ENCODE data around the gene KCNK3. TPM values are rescaled to one million over a fixed set of nuclear protein-coding genes. Genes with fewer than 3 reads are reported as not detected.
A peak's percentile ranks its signal among the peaks of the same experiment; 100 is the strongest.

The KCNK3 gene
- total RNA-seq, 1 donor, result not detected

GRCh38 chr2:26650713-26651469 lies 41.6 kb upstream of the KCNK3 start:
- H3K9me3 ChIP-seq (ENCODE audit: low read depth, low read length), result no peaks in the 10 kb centered on the region
- H2AFZ ChIP-seq (ENCODE audit: low read length), result no peak overlapping the region
- no peak overlapping the region for H3K4me2 ChIP-seq (ENCODE audit: insufficient read depth, low read length)
- H3K4me1 ChIP-seq (ENCODE audit: insufficient read depth, low read length), result no peaks in the 10 kb centered on the region
- no peak for TF ChIP-seq CTCF (IDR thresholded peaks at IDR 0.05; ENCODE audit: extremely low read depth, low read depth, low read length)
- no peaks in the 10 kb centered on the region for H3K36me3 ChIP-seq (ENCODE audit: insufficient read depth, low read length)
- no peak overlapping the region for H3K4me3 ChIP-seq (ENCODE audit: insufficient read depth, low read length)
- H3K79me2 ChIP-seq (ENCODE audit: insufficient read depth, low read length), result no peaks in the 10 kb centered on the region
- no peak overlapping the region for H3K27ac ChIP-seq (ENCODE audit: low read depth, low read length)
- peak; percentile 59 for DNase-seq (ENCODE audit: insufficient read length, low spot score, missing footprints)
- H4K20me1 ChIP-seq (ENCODE audit: insufficient read depth, low read length), result no peaks in the 10 kb centered on the region
- peaks cover 45% of the 10 kb centered on the region for H3K27me3 ChIP-seq (ENCODE audit: insufficient read depth, low read length)

DNA sequence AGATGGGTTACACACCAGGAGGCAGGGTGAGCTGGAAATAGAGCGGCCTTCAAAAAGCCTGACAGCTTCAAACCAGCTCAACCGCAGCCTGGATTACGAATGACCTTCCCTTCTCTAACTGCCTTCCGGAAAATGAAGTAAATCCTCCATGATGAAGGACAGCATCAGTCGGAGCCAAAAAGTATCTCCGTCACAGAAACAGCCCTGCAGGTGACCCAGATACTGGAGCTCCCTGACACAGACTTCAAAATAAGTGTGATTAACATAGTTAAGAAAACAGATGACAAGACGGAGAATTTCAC lies 41.1 kb upstream of the KCNK3 start:
- H2AFZ ChIP-seq (ENCODE audit: low read length), result no peak overlapping the region
- H3K4me1 ChIP-seq (ENCODE audit: insufficient read depth, low read length), result no peaks in the 10 kb centered on the region
- no peaks in the 10 kb centered on the region for H3K9me3 ChIP-seq (ENCODE audit: low read depth, low read length)
- H3K27me3 ChIP-seq (ENCODE audit: insufficient read depth, low read length), result peaks cover 41% of the 10 kb centered on the region
- no peak overlapping the region for H3K4me3 ChIP-seq (ENCODE audit: insufficient read depth, low read length)
- H3K79me2 ChIP-seq (ENCODE audit: insufficient read depth, low read length), result no peaks in the 10 kb centered on the region
- no peak overlapping the region for H3K4me2 ChIP-seq (ENCODE audit: insufficient read depth, low read length)
- H4K20me1 ChIP-seq (ENCODE audit: insufficient read depth, low read length), result no peaks in the 10 kb centered on the region
- DNase-seq (ENCODE audit: insufficient read length, low spot score, missing footprints), result peak; percentile 56
- TF ChIP-seq CTCF (IDR thresholded peaks at IDR 0.05; ENCODE audit: extremely low read depth, low read depth, low read length), result no peak
- no peak overlapping the region for H3K27ac ChIP-seq (ENCODE audit: low read depth, low read length)
- H3K36me3 ChIP-seq (ENCODE audit: insufficient read depth, low read length), result no peaks in the 10 kb centered on the region

DNA sequence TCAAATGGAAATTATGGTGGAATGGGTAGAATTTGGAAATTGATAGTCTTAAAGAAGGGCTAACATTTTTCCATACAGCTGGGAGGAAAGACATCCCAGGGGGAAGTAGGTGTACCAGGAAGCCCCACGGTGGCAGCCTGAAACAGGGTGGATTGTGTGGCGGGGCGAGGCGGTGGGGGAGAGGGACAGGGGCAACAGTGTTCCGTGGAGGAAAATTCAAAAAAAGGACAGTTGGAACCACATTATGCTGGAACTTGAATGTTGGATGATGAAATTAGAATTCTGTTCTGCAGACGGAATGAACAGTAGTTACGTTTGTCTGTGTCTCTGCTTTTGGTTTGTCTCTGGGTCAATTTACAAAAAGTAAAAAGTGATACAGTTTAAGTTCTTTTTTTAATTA lies 40.7 kb upstream of the KCNK3 start:
- Histone ChIP-seq H3K27me3 (ENCODE audit: insufficient read depth, low read length) (peaks cover 39% of the 10 kb centered on the region), H3K79me2 (ENCODE audit: insufficient read depth, low read length) (no peaks in the 10 kb centered on the region)
- no peak for TF ChIP-seq CTCF (IDR thresholded peaks at IDR 0.05; ENCODE audit: extremely low read depth, low read depth, low read length)

DNA sequence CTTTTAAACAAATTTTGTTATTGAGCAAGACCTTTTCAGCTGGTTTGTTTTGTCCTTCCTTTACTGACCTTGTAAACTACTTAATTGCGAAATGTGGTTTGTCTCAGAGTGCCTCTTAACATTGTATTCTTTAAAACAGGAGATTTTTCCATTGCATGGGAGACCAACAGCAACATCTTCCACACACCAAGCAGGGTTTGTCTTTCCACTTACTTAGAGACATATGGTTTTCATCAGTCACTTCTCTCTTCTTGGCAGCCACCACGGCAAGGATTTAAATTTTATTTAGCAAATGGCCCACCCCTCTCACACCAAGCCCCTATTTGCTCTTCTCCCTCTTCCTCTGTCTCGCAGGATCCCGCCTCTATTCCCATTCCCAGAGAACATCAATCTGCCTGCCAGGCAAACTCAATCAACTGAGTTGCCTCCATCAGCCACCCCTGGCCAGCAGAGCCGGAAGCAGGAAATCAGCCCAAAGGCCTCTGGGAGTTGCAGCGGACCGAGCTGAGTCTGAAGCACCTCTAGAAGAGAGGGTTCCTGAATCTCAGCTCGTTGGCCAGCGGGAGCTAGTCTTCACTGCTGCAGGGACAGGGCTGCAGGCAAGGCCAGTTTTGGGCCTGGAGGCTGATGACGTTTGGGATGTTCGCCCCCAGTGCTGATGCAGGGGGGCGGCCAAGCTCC lies 40.0 kb upstream of the KCNK3 start:
- no peak overlapping the region for H3K4me3 ChIP-seq (ENCODE audit: insufficient read depth, low read length)
- no peaks in the 10 kb centered on the region for H3K36me3 ChIP-seq (ENCODE audit: insufficient read depth, low read length)
- peaks cover 33% of the 10 kb centered on the region for H3K27me3 ChIP-seq (ENCODE audit: insufficient read depth, low read length)
- DNase-seq (ENCODE audit: insufficient read length, low spot score, missing footprints), result peak; percentile 8
- no peak for TF ChIP-seq CTCF (IDR thresholded peaks at IDR 0.05; ENCODE audit: extremely low read depth, low read depth, low read length)
- H3K4me1 ChIP-seq (ENCODE audit: insufficient read depth, low read length), result no peaks in the 10 kb centered on the region
- H3K9me3 ChIP-seq (ENCODE audit: low read depth, low read length), result no peaks in the 10 kb centered on the region
- peak overlapping the region; percentile 47 for H2AFZ ChIP-seq (ENCODE audit: low read length)
- no peak overlapping the region for H3K27ac ChIP-seq (ENCODE audit: low read depth, low read length)
- H3K79me2 ChIP-seq (ENCODE audit: insufficient read depth, low read length), result no peaks in the 10 kb centered on the region
- H3K4me2 ChIP-seq (ENCODE audit: insufficient read depth, low read length), result no peak overlapping the region
- H4K20me1 ChIP-seq (ENCODE audit: insufficient read depth, low read length), result no peaks in the 10 kb centered on the region

More for the DNA sequence above, 40.7 kb upstream of the KCNK3 start:
- no peak overlapping the region for H3K4me2 ChIP-seq (ENCODE audit: insufficient read depth, low read length)
- H3K27ac ChIP-seq (ENCODE audit: low read depth, low read length), result no peak overlapping the region
- DNase-seq (ENCODE audit: insufficient read length, low spot score, missing footprints), result no peak
- no peaks in the 10 kb centered on the region for H3K4me1 ChIP-seq (ENCODE audit: insufficient read depth, low read length)
- H3K4me3 ChIP-seq (ENCODE audit: insufficient read depth, low read length), result no peak overlapping the region
- H3K36me3 ChIP-seq (ENCODE audit: insufficient read depth, low read length), result no peaks in the 10 kb centered on the region
- H2AFZ ChIP-seq (ENCODE audit: low read length), result no peak overlapping the region
- no peaks in the 10 kb centered on the region for H4K20me1 ChIP-seq (ENCODE audit: insufficient read depth, low read length)
- H3K9me3 ChIP-seq (ENCODE audit: low read depth, low read length), result no peaks in the 10 kb centered on the region
